Ishikawa (cell line): Measurements from ENCODE around the gene LNP1.

ENCODE experiments used
- CEBPB ChIP-seq: IDR thresholded peaks from 2 replicates; pipeline ENCODE4 v1.6.1; 2012
- CREB1 ChIP-seq: IDR thresholded peaks from 2 replicates; pipeline ENCODE4 v1.6.1; 2012; ENCODE audit warnings: low read depth
- EP300 ChIP-seq: IDR thresholded peaks from 2 replicates; pipeline ENCODE4 v1.6.1; 2012; ENCODE audit warnings: borderline replicate concordance
- NFIC ChIP-seq: IDR thresholded peaks from 2 replicates; pipeline ENCODE4 v1.6.1; 2012
- TAF1 ChIP-seq: IDR thresholded peaks from 2 replicates; pipeline ENCODE4 v1.6.1; 2012; ENCODE audit warnings: low read depth, mild to moderate bottlenecking
- TF ChIP-seq, protein P1 (sequence below): IDR thresholded peaks from 2 replicates; pipeline ENCODE4 v1.6.1; 2012; ENCODE audit warnings: low read depth, mild to moderate bottlenecking
- TF ChIP-seq, protein P2 (sequence below): IDR thresholded peaks from 2 replicates; pipeline ENCODE4 v1.6.1; 2012

DNA sequence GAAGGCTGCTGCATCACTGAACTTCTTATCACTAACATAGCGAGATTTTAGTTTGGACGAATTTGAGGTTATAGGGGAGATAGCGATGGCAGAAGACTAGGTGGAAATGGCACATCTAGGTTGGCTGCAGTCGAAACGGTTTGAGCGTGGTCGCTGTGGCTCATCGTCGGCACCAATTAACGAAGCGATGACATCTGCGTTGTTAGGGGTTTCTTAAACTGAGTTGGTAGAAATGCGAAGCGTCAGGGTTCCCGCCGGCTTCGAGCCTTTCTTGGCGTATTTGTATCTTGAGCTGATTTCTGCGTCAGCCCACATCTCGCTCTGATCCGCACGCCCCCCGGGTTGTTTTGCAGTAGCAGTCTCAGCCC, 319 bp downstream of the LNP1 start:
- TF ChIP-seq NFIC, result no peak
- no peak for TF ChIP-seq CEBPB
- TF ChIP-seq EP300, result no peak
- TF ChIP-seq TAF1, result no peak
- TF ChIP-seq CREB1, result no peak
- TF ChIP-seq, protein P1, sequence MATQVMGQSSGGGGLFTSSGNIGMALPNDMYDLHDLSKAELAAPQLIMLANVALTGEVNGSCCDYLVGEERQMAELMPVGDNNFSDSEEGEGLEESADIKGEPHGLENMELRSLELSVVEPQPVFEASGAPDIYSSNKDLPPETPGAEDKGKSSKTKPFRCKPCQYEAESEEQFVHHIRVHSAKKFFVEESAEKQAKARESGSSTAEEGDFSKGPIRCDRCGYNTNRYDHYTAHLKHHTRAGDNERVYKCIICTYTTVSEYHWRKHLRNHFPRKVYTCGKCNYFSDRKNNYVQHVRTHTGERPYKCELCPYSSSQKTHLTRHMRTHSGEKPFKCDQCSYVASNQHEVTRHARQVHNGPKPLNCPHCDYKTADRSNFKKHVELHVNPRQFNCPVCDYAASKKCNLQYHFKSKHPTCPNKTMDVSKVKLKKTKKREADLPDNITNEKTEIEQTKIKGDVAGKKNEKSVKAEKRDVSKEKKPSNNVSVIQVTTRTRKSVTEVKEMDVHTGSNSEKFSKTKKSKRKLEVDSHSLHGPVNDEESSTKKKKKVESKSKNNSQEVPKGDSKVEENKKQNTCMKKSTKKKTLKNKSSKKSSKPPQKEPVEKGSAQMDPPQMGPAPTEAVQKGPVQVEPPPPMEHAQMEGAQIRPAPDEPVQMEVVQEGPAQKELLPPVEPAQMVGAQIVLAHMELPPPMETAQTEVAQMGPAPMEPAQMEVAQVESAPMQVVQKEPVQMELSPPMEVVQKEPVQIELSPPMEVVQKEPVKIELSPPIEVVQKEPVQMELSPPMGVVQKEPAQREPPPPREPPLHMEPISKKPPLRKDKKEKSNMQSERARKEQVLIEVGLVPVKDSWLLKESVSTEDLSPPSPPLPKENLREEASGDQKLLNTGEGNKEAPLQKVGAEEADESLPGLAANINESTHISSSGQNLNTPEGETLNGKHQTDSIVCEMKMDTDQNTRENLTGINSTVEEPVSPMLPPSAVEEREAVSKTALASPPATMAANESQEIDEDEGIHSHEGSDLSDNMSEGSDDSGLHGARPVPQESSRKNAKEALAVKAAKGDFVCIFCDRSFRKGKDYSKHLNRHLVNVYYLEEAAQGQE, result no peak
- TF ChIP-seq, protein P2, sequence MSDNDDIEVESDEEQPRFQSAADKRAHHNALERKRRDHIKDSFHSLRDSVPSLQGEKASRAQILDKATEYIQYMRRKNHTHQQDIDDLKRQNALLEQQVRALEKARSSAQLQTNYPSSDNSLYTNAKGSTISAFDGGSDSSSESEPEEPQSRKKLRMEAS, result no peak
